NCI-H1930 (cell line): ENCODE measurements around the gene POC1A.
"Not testable (repeated sequence)": the region's sequence is repeated elsewhere in the genome, so short reads cannot be mapped to it uniquely, and the experiment has no call there.

Experiments
- DNase-seq, 2 experiments: peaks; one replicate each; lab custom pipeline; 2025; lab: John Stamatoyannopoulos, UW

Gene POC1A

GRCh38 chr3:52183786-52184445, 29.7 kb upstream of the POC1A start:
- DNase-seq: no peak

- DNase-seq: no peak
Observed at GRCh38 chr3:52182691-52183090, 28.5 kb upstream of the POC1A start.

GRCh38 chr3:52182196-52182595, 28.0 kb upstream of the POC1A start:
- DNase-seq: no peak

- DNase-seq: no peak
Observed at GRCh38 chr3:52181543-52181942, 27.3 kb upstream of the POC1A start.

GRCh38 chr3:52178537-52178936, 24.3 kb upstream of the POC1A start:
- no peak for DNase-seq

GRCh38 chr3:52178126-52178525, 23.9 kb upstream of the POC1A start:
- not testable (repeated sequence) for DNase-seq

- no peak for DNase-seq
Observed at GRCh38 chr3:52177701-52178042, 23.4 kb upstream of the POC1A start.

- DNase-seq: no peak
Observed at GRCh38 chr3:52176951-52177700, 22.9 kb upstream of the POC1A start.

- no peak for DNase-seq
Observed at GRCh38 chr3:52176180-52176752, 22.0 kb upstream of the POC1A start.

- no peak for DNase-seq
Observed at GRCh38 chr3:52175416-52176179, 21.4 kb upstream of the POC1A start.

GRCh38 chr3:52174896-52175295, 20.7 kb upstream of the POC1A start:
- no peak for DNase-seq

- no peak for DNase-seq
Observed at GRCh38 chr3:52173101-52173500, 18.9 kb upstream of the POC1A start.

GRCh38 chr3:52172262-52172757, 18.1 kb upstream of the POC1A start:
- no peak for DNase-seq

GRCh38 chr3:52171514-52172261, 17.5 kb upstream of the POC1A start:
- DNase-seq: no peak

GRCh38 chr3:52170217-52170616, 16.0 kb upstream of the POC1A start:
- not testable (repeated sequence) for DNase-seq

GRCh38 chr3:52167240-52167639, 13.0 kb upstream of the POC1A start:
- no peak for DNase-seq

- DNase-seq: no peak
Observed at GRCh38 chr3:52162250-52162872, 8.1 kb upstream of the POC1A start.

- DNase-seq: no peak
Observed at GRCh38 chr3:52159503-52159902, 5.3 kb upstream of the POC1A start.

- DNase-seq: no peak
Observed at GRCh38 chr3:52155912-52156311, 1.7 kb upstream of the POC1A start.

GRCh38 chr3:52153389-52154096, 680 bp downstream of the POC1A start:
- no peak for DNase-seq

GRCh38 chr3:52151991-52152390, 2.2 kb downstream of the POC1A start:
- not testable (repeated sequence) for DNase-seq
